A673 (cell line): ENCODE results near the gene CASD1.

Experiments
- CTCF ChIP-seq: fragments of 300-800, 200-600 bp; sonication (generic); conservative IDR thresholded peaks from 2 replicates; pipeline ENCODE4 v1.5.1; 2017; ENCODE audit warnings: low read depth, mild to moderate bottlenecking, antibody characterized with exemption, low read length, moderate library complexity, mixed read lengths
- EZH2 ChIP-seq: fragments of 200-600 bp; sonication (generic); IDR thresholded peaks from 2 replicates; pipeline ENCODE4 v1.6.1; 2017; ENCODE audit warnings: borderline replicate concordance, low read depth, mild to moderate bottlenecking, mixed read lengths, antibody characterized with exemption, low read length; ENCODE audit not compliant: poor library complexity, severe bottlenecking

GRCh38 chr7:94510582-94511496 is 1.2 kb downstream of the CASD1 start:
- TF ChIP-seq CTCF (no peak), EZH2 (no peak)
